ENCODE results near the gene ATP9B. TPM values are rescaled to one million over a fixed set of nuclear protein-coding genes. Genes with fewer than 3 reads are reported as not detected.
A peak's percentile ranks its signal among the peaks of the same experiment; 100 is the strongest.

ATP9B gene
- total RNA-seq, 1 donor from 2014 or later = 12.6 TPM

GRCh38 chr18:79191956-79192355 is 122.8 kb downstream of the ATP9B start:
- H3K4me1 ChIP-seq (ENCODE audit: insufficient read depth, low read length) = no peaks in the 10 kb centered on the region
- H3K4me1 Mint-ChIP-seq (ENCODE audit: low read depth, unreplicated experiment) = peaks cover 2% of the 10 kb centered on the region
- no peak overlapping the region for H3K4me3 Mint-ChIP-seq (ENCODE audit: unreplicated experiment)
- no peaks in the 10 kb centered on the region for H3K27me3 Mint-ChIP-seq (ENCODE audit: low read depth, unreplicated experiment)
- H3K36me3 Mint-ChIP-seq (ENCODE audit: low read depth, unreplicated experiment) = no peaks in the 10 kb centered on the region
- no peak overlapping the region for H3K4me2 ChIP-seq (ENCODE audit: low read length)
- DNase-seq (ENCODE audit: low read depth) (no peak), FAIRE-seq (no peak)
- no peaks in the 10 kb centered on the region for H3K36me3 ChIP-seq (ENCODE audit: insufficient read depth, low read length)
- TF ChIP-seq CTCF (IDR thresholded peaks at IDR 0.05; ENCODE audit: insufficient read depth, low read depth, low read length) (no peak), EZH2 (IDR thresholded peaks at IDR 0.05; ENCODE audit: insufficient read depth, low read length) (no peak)
- no peak overlapping the region for H2AFZ ChIP-seq (ENCODE audit: low read depth, low read length)
- H4K20me1 ChIP-seq (ENCODE audit: insufficient read depth, low read length) = no peaks in the 10 kb centered on the region
- H3K27ac Mint-ChIP-seq (ENCODE audit: unreplicated experiment) = peak overlapping the region; percentile 30
- no peaks in the 10 kb centered on the region for H3K9me3 Mint-ChIP-seq (ENCODE audit: unreplicated experiment)
- no peak overlapping the region for H3K9ac ChIP-seq (ENCODE audit: low read length)
- H3K79me2 ChIP-seq (ENCODE audit: insufficient read depth, low read length) = no peaks in the 10 kb centered on the region
- no peak overlapping the region for H3K4me3 ChIP-seq (ENCODE audit: insufficient read depth, low read depth, low read length)
- no peak overlapping the region for H3K27ac ChIP-seq (ENCODE audit: low read depth, low read length)
- H3K27me3 ChIP-seq (ENCODE audit: insufficient read depth, low read length) = no peaks in the 10 kb centered on the region
- no peaks in the 10 kb centered on the region for H3K9me3 ChIP-seq (ENCODE audit: insufficient read depth, low read depth, low read length)

- no peaks in the 10 kb centered on the region for H3K27me3 Mint-ChIP-seq (ENCODE audit: low read depth, unreplicated experiment)
- no peaks in the 10 kb centered on the region for H3K79me2 ChIP-seq (ENCODE audit: insufficient read depth, low read length)
- H2AFZ ChIP-seq (ENCODE audit: low read depth, low read length) = no peak overlapping the region
- H3K36me3 ChIP-seq (ENCODE audit: insufficient read depth, low read length) = no peaks in the 10 kb centered on the region
- H3K4me3 Mint-ChIP-seq (ENCODE audit: unreplicated experiment) = no peak overlapping the region
- H3K27me3 ChIP-seq (ENCODE audit: insufficient read depth, low read length) = no peaks in the 10 kb centered on the region
- no peaks in the 10 kb centered on the region for H4K20me1 ChIP-seq (ENCODE audit: insufficient read depth, low read length)
- no peak for DNase-seq (ENCODE audit: low read depth)
- H3K4me3 ChIP-seq (ENCODE audit: insufficient read depth, low read depth, low read length) = no peak overlapping the region
- no peak overlapping the region for H3K9ac ChIP-seq (ENCODE audit: low read length)
- H3K27ac ChIP-seq (ENCODE audit: low read depth, low read length) = no peak overlapping the region
- H3K27ac Mint-ChIP-seq (ENCODE audit: unreplicated experiment) = no peak overlapping the region
- FAIRE-seq = no peak
- H3K4me1 ChIP-seq (ENCODE audit: insufficient read depth, low read length) = no peaks in the 10 kb centered on the region
- TF ChIP-seq CTCF (IDR thresholded peaks at IDR 0.05; ENCODE audit: insufficient read depth, low read depth, low read length) (no peak), EZH2 (IDR thresholded peaks at IDR 0.05; ENCODE audit: insufficient read depth, low read length) (no peak)
- no peaks in the 10 kb centered on the region for H3K9me3 Mint-ChIP-seq (ENCODE audit: unreplicated experiment)
- H3K4me2 ChIP-seq (ENCODE audit: low read length) = no peak overlapping the region
- no peaks in the 10 kb centered on the region for H3K9me3 ChIP-seq (ENCODE audit: insufficient read depth, low read depth, low read length)
- no peaks in the 10 kb centered on the region for H3K4me1 Mint-ChIP-seq (ENCODE audit: low read depth, unreplicated experiment)
- no peaks in the 10 kb centered on the region for H3K36me3 Mint-ChIP-seq (ENCODE audit: low read depth, unreplicated experiment)
Observed at GRCh38 chr18:79193826-79194225, 124.6 kb downstream of the ATP9B start.

GRCh38 chr18:79195716-79196683 is 126.8 kb downstream of the ATP9B start:
- Histone ChIP-seq H3K36me3 (ENCODE audit: insufficient read depth, low read length) (no peaks in the 10 kb centered on the region), H4K20me1 (ENCODE audit: insufficient read depth, low read length) (peaks cover 2% of the 10 kb centered on the region)
- no peaks in the 10 kb centered on the region for H3K9me3 Mint-ChIP-seq (ENCODE audit: unreplicated experiment)

More at GRCh38 chr18:79195716-79196683, 126.8 kb downstream of the ATP9B start:
- Mint-ChIP-seq H3K4me1 (ENCODE audit: low read depth, unreplicated experiment) (peaks cover 7% of the 10 kb centered on the region), H3K27me3 (ENCODE audit: low read depth, unreplicated experiment) (no peaks in the 10 kb centered on the region), H3K4me3 (ENCODE audit: unreplicated experiment) (no peak overlapping the region), H3K36me3 (ENCODE audit: low read depth, unreplicated experiment) (no peaks in the 10 kb centered on the region), H3K27ac (ENCODE audit: unreplicated experiment) (no peak overlapping the region)
- Histone ChIP-seq H2AFZ (ENCODE audit: low read depth, low read length) (no peak overlapping the region), H3K4me2 (ENCODE audit: low read length) (no peak overlapping the region), H3K27me3 (ENCODE audit: insufficient read depth, low read length) (no peaks in the 10 kb centered on the region), H3K9ac (ENCODE audit: low read length) (no peak overlapping the region), H3K9me3 (ENCODE audit: insufficient read depth, low read depth, low read length) (no peaks in the 10 kb centered on the region), H3K79me2 (ENCODE audit: insufficient read depth, low read length) (no peaks in the 10 kb centered on the region), H3K27ac (ENCODE audit: low read depth, low read length) (no peak overlapping the region), H3K4me1 (ENCODE audit: insufficient read depth, low read length) (no peaks in the 10 kb centered on the region), H3K4me3 (ENCODE audit: insufficient read depth, low read depth, low read length) (no peak overlapping the region)
- DNase-seq (ENCODE audit: low read depth) = no peak
- no peak for TF ChIP-seq EZH2 (IDR thresholded peaks at IDR 0.05; ENCODE audit: insufficient read depth, low read length)
- no peak for TF ChIP-seq CTCF (IDR thresholded peaks at IDR 0.05; ENCODE audit: insufficient read depth, low read depth, low read length)
- no peak for FAIRE-seq

All from astrocyte (in vitro differentiated cells and primary cell).